Mesendoderm (in vitro differentiated cells): ENCODE results near the gene DLGAP4.
"Not testable (repeated sequence)": the region's sequence is repeated elsewhere in the genome, so short reads cannot be mapped to it uniquely, and the experiment has no call there.

Experiments
- DNase-seq: peaks from one replicate; pipeline ENCODE4 v3.0.0; 2013
- H2AK5ac ChIP-seq: 2 replicates; pipeline ENCODE4 v1.6.1; 2013; ENCODE audit warnings: low read length, inconsistent platforms
- H2BK120ac ChIP-seq: 2 replicates; pipeline ENCODE4 v1.6.1; 2013; ENCODE audit warnings: low read depth, mild to moderate bottlenecking, low read length, moderate library complexity, mixed read lengths
- H2BK15ac ChIP-seq: replicated peaks from 2 replicates; pipeline ENCODE4 v1.6.1; 2013; ENCODE audit warnings: low read depth, mild to moderate bottlenecking, moderate library complexity
- H2BK5ac ChIP-seq: 2 replicates; pipeline ENCODE4 v1.6.1; 2013; ENCODE audit warnings: low read length, inconsistent platforms
- H3K18ac ChIP-seq: 2 replicates; pipeline ENCODE4 v1.6.1; 2013; ENCODE audit warnings: mild to moderate bottlenecking, low read length, mixed read lengths
- H3K23ac ChIP-seq: one replicate; pipeline ENCODE4 v1.6.1; 2013; ENCODE audit warnings: low read length
- H3K27ac ChIP-seq: 2 replicates; pipeline ENCODE4 v1.5.1; 2013; ENCODE audit warnings: low read depth, mild to moderate bottlenecking, inconsistent platforms, low read length, moderate library complexity
- H3K27me3 ChIP-seq: 2 replicates; pipeline ENCODE4 v1.6.1; 2013; ENCODE audit warnings: low read length, control low read depth, mild to moderate bottlenecking, inconsistent platforms; ENCODE audit not compliant: insufficient read depth, poor library complexity
- H3K36me3 ChIP-seq: 2 replicates; pipeline ENCODE4 v1.6.1; 2013; ENCODE audit warnings: low read length, inconsistent platforms; ENCODE audit not compliant: control insufficient read depth, insufficient read depth
- H3K4ac ChIP-seq: one replicate; pipeline ENCODE4 v1.6.1; 2013; ENCODE audit warnings: low read depth, mild to moderate bottlenecking, low read length, moderate library complexity
- H3K4me1 ChIP-seq: 2 replicates; pipeline ENCODE4 v1.6.1; 2013; ENCODE audit warnings: low read depth, low read length, inconsistent platforms; ENCODE audit not compliant: control insufficient read depth
- H3K4me2 ChIP-seq: 2 replicates; pipeline ENCODE4 v1.6.1; 2013; ENCODE audit warnings: low read length
- H3K4me3 ChIP-seq: 2 replicates; pipeline ENCODE4 v1.5.1; 2013; ENCODE audit warnings: mild to moderate bottlenecking, low read length
- H3K56ac ChIP-seq: one replicate; pipeline ENCODE4 v1.6.1; 2013; ENCODE audit warnings: low read length
- H3K79me1 ChIP-seq: 2 replicates; pipeline ENCODE4 v1.6.1; 2013; ENCODE audit warnings: low read length, inconsistent platforms
- H3K79me2 ChIP-seq: 2 replicates; pipeline ENCODE4 v1.6.1; 2013; ENCODE audit warnings: mild to moderate bottlenecking, low read length; ENCODE audit not compliant: control insufficient read depth, insufficient read depth
- H3K9ac ChIP-seq: 2 replicates; pipeline ENCODE4 v1.6.1; 2013; ENCODE audit warnings: low read length, inconsistent platforms
- H4K5ac ChIP-seq: one replicate; pipeline ENCODE4 v1.6.1; 2013; ENCODE audit warnings: low read length
- H4K8ac ChIP-seq: one replicate; pipeline ENCODE4 v1.6.1; 2013; ENCODE audit warnings: low read depth, mild to moderate bottlenecking, control low read depth, low read length, moderate library complexity
- WGBS: extraction: QIAGEN DNeasy Blood & Tissue Kit; methylation state at CpG from one replicate; pipeline ENCODE4 v1.1.7; 2013; ENCODE audit warnings: low lambda C conversion rate, missing lambda C conversion rate; ENCODE audit not compliant: insufficient coverage; ENCODE audit errors: extremely low coverage; 5-methylcytosine and 5-hydroxymethylcytosine counted together

Gene DLGAP4

GRCh38 chr20:36377348-36378326 lies 71.5 kb downstream of the DLGAP4 start:
- H3K18ac ChIP-seq: no peak overlapping the region
- no peak overlapping the region for H2BK5ac ChIP-seq
- H3K4me1 ChIP-seq: no peaks in the 10 kb centered on the region
- no peak overlapping the region for H2AK5ac ChIP-seq
- H3K79me2 ChIP-seq: no peaks in the 10 kb centered on the region
- H3K4ac ChIP-seq: no peak overlapping the region
- H2BK120ac ChIP-seq: no peak overlapping the region
- no peak overlapping the region for H3K4me3 ChIP-seq
- no peak overlapping the region for H3K23ac ChIP-seq
- DNase-seq: no peak
- no peak overlapping the region for H4K5ac ChIP-seq
- no peak overlapping the region for H3K56ac ChIP-seq
- no peaks in the 10 kb centered on the region for H3K79me1 ChIP-seq
- no peak overlapping the region for H3K9ac ChIP-seq
- H3K4me2 ChIP-seq: no peak overlapping the region
- H3K36me3 ChIP-seq: no peaks in the 10 kb centered on the region
- no peak overlapping the region for H3K27ac ChIP-seq
- H4K8ac ChIP-seq: no peak overlapping the region
- no peaks in the 10 kb centered on the region for H3K27me3 ChIP-seq
- no CpG with 5 or more reads among the region's 22 CpGs for WGBS
- H2BK15ac ChIP-seq: no peak overlapping the region

DNA sequence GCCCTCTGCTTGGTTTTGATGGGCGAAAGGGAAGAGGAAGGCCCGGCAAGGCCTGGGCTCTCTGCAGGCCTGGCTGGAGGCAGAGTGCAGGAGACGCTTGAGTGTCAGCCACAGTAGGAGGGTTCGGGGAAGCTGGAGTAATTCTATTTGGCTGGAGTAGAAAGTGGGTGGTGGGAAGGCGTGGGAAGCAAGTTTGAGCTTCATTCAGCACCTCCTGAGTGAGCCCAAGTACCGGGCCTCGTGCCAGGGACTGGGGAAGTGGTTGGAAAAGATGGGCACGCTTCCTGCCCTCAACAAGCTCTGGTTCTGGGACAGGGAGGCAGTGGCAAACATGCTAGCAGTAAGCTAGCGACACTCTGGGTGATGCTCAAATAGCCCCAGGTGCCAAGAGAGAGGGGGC lies 72.5 kb downstream of the DLGAP4 start:
- Histone ChIP-seq H3K27ac (no peak overlapping the region), H2BK120ac (no peak overlapping the region), H3K36me3 (no peaks in the 10 kb centered on the region), H3K23ac (no peak overlapping the region), H3K27me3 (no peaks in the 10 kb centered on the region), H3K56ac (no peak overlapping the region), H3K79me1 (no peaks in the 10 kb centered on the region), H3K18ac (no peak overlapping the region), H2BK15ac (no peak overlapping the region), H3K79me2 (no peaks in the 10 kb centered on the region), H4K8ac (no peak overlapping the region), H3K4me2 (no peak overlapping the region), H3K4me1 (no peaks in the 10 kb centered on the region), H3K9ac (no peak overlapping the region), H3K4ac (no peak overlapping the region), H3K4me3 (no peak overlapping the region), H2AK5ac (no peak overlapping the region), H4K5ac (no peak overlapping the region), H2BK5ac (no peak overlapping the region)
- no CpG with 5 or more reads among the region's 9 CpGs for WGBS
- no peak for DNase-seq

DNA sequence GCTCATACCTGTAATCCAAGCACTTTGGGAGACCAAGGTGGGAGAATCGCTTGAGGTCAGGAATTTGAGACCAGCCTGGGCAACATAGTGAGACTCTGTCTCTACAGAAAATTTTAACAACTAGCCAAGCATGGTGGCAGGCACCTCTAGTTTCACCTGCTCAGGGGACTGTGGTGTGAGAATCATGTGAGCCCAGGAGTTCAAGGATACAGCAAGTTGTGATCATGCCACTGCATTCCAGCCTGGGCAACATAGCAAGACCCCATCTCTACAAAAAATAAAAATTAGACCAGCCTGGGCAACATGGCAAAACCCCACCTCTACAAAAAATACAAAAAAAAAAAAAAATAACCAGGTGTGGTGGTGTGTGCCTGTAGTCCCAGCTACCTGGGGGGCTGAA lies 73.8 kb downstream of the DLGAP4 start:
- not testable (repeated sequence) for H3K36me3 ChIP-seq, H3K4me3 ChIP-seq, H4K8ac ChIP-seq, H3K56ac ChIP-seq, H3K79me1 ChIP-seq, H3K23ac ChIP-seq, H3K4me1 ChIP-seq, DNase-seq, H2BK15ac ChIP-seq, H3K27me3 ChIP-seq, H3K79me2 ChIP-seq, H2BK5ac ChIP-seq, H3K9ac ChIP-seq, H3K27ac ChIP-seq, H2BK120ac ChIP-seq, H3K18ac ChIP-seq, H4K5ac ChIP-seq, H2AK5ac ChIP-seq, H3K4ac ChIP-seq, H3K4me2 ChIP-seq
- no CpG with 5 or more reads among the region's 1 CpG for WGBS

DNA sequence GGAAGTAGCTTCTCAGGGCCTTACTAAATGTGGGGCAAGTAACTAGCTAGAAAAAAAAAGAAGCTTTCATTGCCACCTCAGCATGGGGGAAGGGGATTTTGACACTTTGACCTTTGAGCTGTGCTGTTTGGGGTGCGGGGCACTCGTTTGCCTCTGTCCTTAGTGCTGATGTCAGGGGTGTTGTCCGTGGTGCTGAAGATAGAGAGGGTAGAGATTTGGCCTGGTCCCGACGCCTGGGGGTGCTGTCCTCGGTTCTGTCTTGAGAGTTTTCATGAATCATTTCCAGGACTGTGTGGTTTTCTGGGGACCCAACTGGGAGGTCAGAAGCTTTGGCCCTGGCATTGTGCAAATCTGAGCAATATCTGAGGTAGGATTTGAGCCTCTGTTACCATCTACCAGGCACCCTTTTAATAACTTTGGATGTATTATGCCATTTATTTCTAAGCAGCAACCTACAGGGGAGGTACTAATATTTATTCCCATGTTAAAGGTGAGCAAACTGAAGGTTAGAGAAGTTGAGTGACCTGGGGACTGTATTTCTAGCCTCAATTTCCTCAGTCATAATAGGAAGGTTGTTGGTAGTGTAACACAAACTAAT lies 78.0 kb downstream of the DLGAP4 start:
- Histone ChIP-seq H3K23ac (no peak overlapping the region), H4K5ac (no peak overlapping the region), H3K27me3 (no peaks in the 10 kb centered on the region), H2BK15ac (no peak overlapping the region), H3K36me3 (no peaks in the 10 kb centered on the region), H3K4me1 (no peaks in the 10 kb centered on the region), H3K9ac (no peak overlapping the region), H4K8ac (no peak overlapping the region), H3K4me3 (no peak overlapping the region), H3K18ac (no peak overlapping the region), H3K27ac (no peak overlapping the region), H2AK5ac (no peak overlapping the region), H3K56ac (no peak overlapping the region), H2BK120ac (no peak overlapping the region), H2BK5ac (no peak overlapping the region), H3K4me2 (no peak overlapping the region), H3K4ac (no peak overlapping the region), H3K79me2 (no peaks in the 10 kb centered on the region), H3K79me1 (no peaks in the 10 kb centered on the region)
- DNase-seq: peak; percentile 91
- no CpG with 5 or more reads among the region's 6 CpGs for WGBS

- no peak overlapping the region for H2AK5ac ChIP-seq
- H3K4ac ChIP-seq: no peak overlapping the region
- no peaks in the 10 kb centered on the region for H3K36me3 ChIP-seq
- no peak for DNase-seq
- H3K27ac ChIP-seq: no peak overlapping the region
- no peak overlapping the region for H3K56ac ChIP-seq
- no peak overlapping the region for H4K5ac ChIP-seq
- H3K23ac ChIP-seq: no peak overlapping the region
- H3K4me2 ChIP-seq: no peak overlapping the region
- no peak overlapping the region for H2BK15ac ChIP-seq
- H4K8ac ChIP-seq: no peak overlapping the region
- no peaks in the 10 kb centered on the region for H3K79me1 ChIP-seq
- no peak overlapping the region for H2BK5ac ChIP-seq
- WGBS: no CpG with 5 or more reads among the region's 3 CpGs
- no peaks in the 10 kb centered on the region for H3K27me3 ChIP-seq
- H3K9ac ChIP-seq: no peak overlapping the region
- H3K4me3 ChIP-seq: no peak overlapping the region
- no peaks in the 10 kb centered on the region for H3K79me2 ChIP-seq
- no peak overlapping the region for H2BK120ac ChIP-seq
- no peak overlapping the region for H3K18ac ChIP-seq
- no peaks in the 10 kb centered on the region for H3K4me1 ChIP-seq
Observed at GRCh38 chr20:36385503-36385902, 79.4 kb downstream of the DLGAP4 start.
